ENCODE results near the gene LIPC. TPM values are rescaled to one million over a fixed set of nuclear protein-coding genes. Genes with fewer than 3 reads are reported as not detected.

LIPC gene
- total RNA-seq, 3 donors from 2014 or later (not counting 1 experiment from before 2014, with no cell fraction given): 5.3 to 7.1 (median 5.3) TPM

- Mint-ChIP-seq H3K9me3 (no peaks in the 10 kb centered on the region), H3K4me1 (peaks cover 0 to 4% of the 10 kb centered on the region in 2 donors), H3K4me3 (no peak overlapping the region), H3K27ac (no peak overlapping the region), H3K36me3 (no peaks in the 10 kb centered on the region), H3K27me3 (ENCODE audit: low read depth in 2 of 2) (peaks cover 11 to 20% of the 10 kb centered on the region in 2 donors)
- no peak for TF ChIP-seq CTCF (IDR thresholded peaks at IDR 0.05)
- DNase-seq (no peak), ATAC-seq (no peak)
- no peaks in the 10 kb centered on the region for H3K4me1 ChIP-seq (ENCODE audit: control insufficient read depth, insufficient read depth, low read length)
- no peaks in the 10 kb centered on the region for H3K36me3 ChIP-seq (ENCODE audit: control insufficient read depth, insufficient read depth, low read length)
- H3K27ac ChIP-seq (ENCODE audit: low read length): no peak overlapping the region
- no peaks in the 10 kb centered on the region for H3K9me3 ChIP-seq (ENCODE audit: control insufficient read depth, insufficient read depth, low read length)
- H3K4me3 ChIP-seq (ENCODE audit: low read length): no peak overlapping the region
- intact Hi-C loops (cut with micrococcal nuclease): no loop called here
- H3K27me3 ChIP-seq (ENCODE audit: control insufficient read depth, insufficient read depth, low read length): no peaks in the 10 kb centered on the region
- whole genome bisulfite sequencing (ENCODE audit: insufficient coverage): 92% methylated on average over 6 of the region's 6 CpGs
These were observed 33.1 kb upstream of the LIPC start for GRCh38 chr15:58398643-58399042.

- 83% methylated on average over 3 of the region's 4 CpGs for WGBS (ENCODE audit: insufficient coverage)
- no peaks in the 10 kb centered on the region for H3K36me3 ChIP-seq (ENCODE audit: control insufficient read depth, insufficient read depth, low read length)
- no peaks in the 10 kb centered on the region for H3K4me1 ChIP-seq (ENCODE audit: control insufficient read depth, insufficient read depth, low read length)
- ATAC-seq: no peak
- H3K9me3 ChIP-seq (ENCODE audit: control insufficient read depth, insufficient read depth, low read length): no peaks in the 10 kb centered on the region
- no peak overlapping the region for H3K27ac ChIP-seq (ENCODE audit: low read length)
- H3K4me1 Mint-ChIP-seq: peaks cover 0 to under 1% of the 10 kb centered on the region in 2 donors
- H3K27me3 Mint-ChIP-seq (ENCODE audit: low read depth in 2 of 2): peaks cover 9 to 11% of the 10 kb centered on the region in 2 donors
- H3K27me3 ChIP-seq (ENCODE audit: control insufficient read depth, insufficient read depth, low read length): no peaks in the 10 kb centered on the region
- no peak overlapping the region for H3K4me3 ChIP-seq (ENCODE audit: low read length)
- no peaks in the 10 kb centered on the region for H3K36me3 Mint-ChIP-seq
- no peak overlapping the region for H3K4me3 Mint-ChIP-seq
- intact Hi-C loops (cut with micrococcal nuclease): no loop called here
- DNase-seq: no peak
- no peaks in the 10 kb centered on the region for H3K9me3 Mint-ChIP-seq
- H3K27ac Mint-ChIP-seq: no peak overlapping the region
- TF ChIP-seq CTCF (IDR thresholded peaks at IDR 0.05): no peak
These were observed 32.1 kb upstream of the LIPC start for GRCh38 chr15:58399739-58400138.

- no peaks in the 10 kb centered on the region for H3K4me1 ChIP-seq (ENCODE audit: control insufficient read depth, insufficient read depth, low read length)
- no peak for TF ChIP-seq CTCF (IDR thresholded peaks at IDR 0.05)
- no peak for DNase-seq
- no peaks in the 10 kb centered on the region for H3K27me3 ChIP-seq (ENCODE audit: control insufficient read depth, insufficient read depth, low read length)
- H3K27me3 Mint-ChIP-seq (ENCODE audit: low read depth in 2 of 2): peaks cover 9 to 11% of the 10 kb centered on the region in 2 donors
- 77% methylated on average over 5 of the region's 6 CpGs for WGBS (ENCODE audit: insufficient coverage)
- H3K36me3 ChIP-seq (ENCODE audit: control insufficient read depth, insufficient read depth, low read length): no peaks in the 10 kb centered on the region
- H3K4me1 Mint-ChIP-seq: peaks cover 0 to 9% of the 10 kb centered on the region in 2 donors
- H3K36me3 Mint-ChIP-seq: no peaks in the 10 kb centered on the region
- no peaks in the 10 kb centered on the region for H3K9me3 Mint-ChIP-seq
- H3K4me3 Mint-ChIP-seq: no peak overlapping the region
- intact Hi-C loops (cut with micrococcal nuclease): no loop called here
- no peaks in the 10 kb centered on the region for H3K9me3 ChIP-seq (ENCODE audit: control insufficient read depth, insufficient read depth, low read length)
- H3K4me3 ChIP-seq (ENCODE audit: low read length): no peak overlapping the region
- no peak overlapping the region for H3K27ac Mint-ChIP-seq
- ATAC-seq: no peak
- H3K27ac ChIP-seq (ENCODE audit: low read length): no peak overlapping the region
These were observed 30.5 kb upstream of the LIPC start for GRCh38 chr15:58401276-58401675.

GRCh38 chr15:58401991-58402649, 29.7 kb upstream of the LIPC start:
- Histone ChIP-seq H3K9me3 (ENCODE audit: control insufficient read depth, insufficient read depth, low read length) (no peaks in the 10 kb centered on the region), H3K36me3 (ENCODE audit: control insufficient read depth, insufficient read depth, low read length) (no peaks in the 10 kb centered on the region), H3K4me3 (ENCODE audit: low read length) (no peak overlapping the region), H3K4me1 (ENCODE audit: control insufficient read depth, insufficient read depth, low read length) (no peaks in the 10 kb centered on the region), H3K27me3 (ENCODE audit: control insufficient read depth, insufficient read depth, low read length) (no peaks in the 10 kb centered on the region), H3K27ac (ENCODE audit: low read length) (no peak overlapping the region)
- WGBS (ENCODE audit: insufficient coverage): 87% methylated on average over 8 of the region's 8 CpGs
- H3K9me3 Mint-ChIP-seq: no peaks in the 10 kb centered on the region
- no peaks in the 10 kb centered on the region for H3K36me3 Mint-ChIP-seq
- H3K4me1 Mint-ChIP-seq: peaks cover 0 to 9% of the 10 kb centered on the region in 2 donors
- intact Hi-C loops (cut with micrococcal nuclease): no loop called here
- no peak for ATAC-seq
- peaks cover 4 to 9% of the 10 kb centered on the region in 2 donors for H3K27me3 Mint-ChIP-seq (ENCODE audit: low read depth in 2 of 2)
- DNase-seq: no peak
- no peak overlapping the region for H3K4me3 Mint-ChIP-seq
- H3K27ac Mint-ChIP-seq: no peak overlapping the region
- TF ChIP-seq CTCF (IDR thresholded peaks at IDR 0.05): no peak
